Purkinje cell (primary cell): ENCODE measurements around the gene IFIT2. TPM values are rescaled to one million over a fixed set of nuclear protein-coding genes. Genes with fewer than 3 reads are reported as not detected.

ENCODE experiments used
- polyA plus RNA-seq: library from polyadenylated mRNA; unstranded; fragments of >200 nt; fragmentation: Nextera tagmentation; gene quantifications from 2 replicates; pipeline ENCODE4 v1.2.1, GENCODE V29; 2014

The IFIT2 gene
- polyA plus RNA-seq: 1.8 and 2.9 TPM in 2 replicates

GRCh38 chr10:89301721-89302445 is at the start of gene IFIT2:
Gene IFIT2 (plus strand): TSS chr10:89302046. CDS start chr10:89302124, 78 bp downstream.

GRCh38 chr10:89327803-89328441 is 26.1 kb downstream of the IFIT2 start, which contains the start of gene IFIT3:
Gene IFIT3 (plus strand): TSS chr10:89327997. CDS start chr10:89328074, 77 bp downstream.

Other genes with a start within 250 kb of the IFIT2 start
- not detected in 2 replicates for gene CH25H, start 94.7 kb upstream of the IFIT2 start, polyA plus RNA-seq
- gene LIPA, start 50.3 kb upstream of the IFIT2 start, polyA plus RNA-seq: 33.1 and 50.0 TPM in 2 replicates
- 10.5 and 16.0 TPM in 2 replicates for gene IFIT3, start 26.0 kb downstream of the IFIT2 start, polyA plus RNA-seq
- not detected in 2 replicates for gene IFIT1B, start 76.0 kb downstream of the IFIT2 start, polyA plus RNA-seq
- gene IFIT1, start 90.6 kb downstream of the IFIT2 start, polyA plus RNA-seq: 4.3 and 20.3 TPM in 2 replicates
- gene IFIT5, start 112.5 kb downstream of the IFIT2 start, polyA plus RNA-seq: 5.9 and 11.0 TPM in 2 replicates
- not detected in 2 replicates for gene SLC16A12, start 233.5 kb downstream of the IFIT2 start, polyA plus RNA-seq